BJ (cell line): ENCODE measurements around the gene BTBD17. TPM values are rescaled to one million over a fixed set of nuclear protein-coding genes. Genes with fewer than 3 reads are reported as not detected.

Experiments used
- CTCF ChIA-PET: fragments of 350-600 bp; formaldehyde crosslinking; extraction: SDS; loops from one replicate; lab custom pipeline; 2021; ENCODE audit warnings: antibody characterized with exemption, inconsistent platforms; lab: Yijun Ruan, JAX
- POLR2A ChIA-PET: fragments of 300-600 bp; sonication (Branson Sonifier 250); formaldehyde crosslinking; extraction: SDS; loops from one replicate; lab custom pipeline; 2021; ENCODE audit warnings: antibody characterized with exemption; lab: Charles Lee
- DNase-seq: peaks from one replicate; pipeline ENCODE4 v3.0.0-alpha.2; 2011; ENCODE audit warnings: low read depth
- H3K27me3 ChIP-seq: 2 replicates; pipeline ENCODE4 v1.6.0; 2011; ENCODE audit warnings: low read length; ENCODE audit not compliant: control insufficient read depth, insufficient read depth
- H3K36me3 ChIP-seq: 2 replicates; pipeline ENCODE4 v1.5.1; 2011; ENCODE audit warnings: low read length; ENCODE audit not compliant: control insufficient read depth, insufficient read depth
- H3K4me3 ChIP-seq: 2 replicates; pipeline ENCODE4 v1.5.1; 2011; ENCODE audit warnings: low read depth, mild to moderate bottlenecking, control low read depth, low read length
- CTCF ChIP-seq: IDR thresholded peaks from 2 replicates; pipeline ENCODE4 v1.5.1; 2011; ENCODE audit warnings: low read depth, mild to moderate bottlenecking, control low read depth, inconsistent platforms, low read length, moderate library complexity; ENCODE audit not compliant: insufficient read depth
- polyA plus RNA-seq: library from polyadenylated mRNA; depleted of rRNA; stranded (reverse); fragments of >200 nt; gene quantifications from 2 replicates; pipeline ENCODE4 v1.2.3, GENCODE V29; 2011

The BTBD17 gene
- polyA plus RNA-seq, 1 experiment, result not detected

- ChIA-PET POLR2A (no interaction called here), CTCF (no interaction called here)
- H3K36me3 ChIP-seq, result no peaks in the 10 kb centered on the region
- H3K4me3 ChIP-seq, result no peak overlapping the region
- no peak for TF ChIP-seq CTCF
- 0 out of 2 replicates have a peak, but pooled peaks cover 2% of the 10 kb centered on the region for H3K27me3 ChIP-seq
- no peak for DNase-seq
These were observed 19.4 kb downstream of the BTBD17 start for GRCh38 chr17:74342224-74342623.

GRCh38 chr17:74340470-74341023 lies 21.1 kb downstream of the BTBD17 start:
- no peak for TF ChIP-seq CTCF
- DNase-seq, result no peak
- ChIA-PET CTCF (no interaction called here), POLR2A (no interaction called here)
- Histone ChIP-seq H3K4me3 (no peak overlapping the region), H3K36me3 (no peaks in the 10 kb centered on the region), H3K27me3 (no peaks in the 10 kb centered on the region)

GRCh38 chr17:74339537-74340195 lies 22.0 kb downstream of the BTBD17 start:
- ChIA-PET CTCF (no interaction called here), POLR2A (no interaction called here)
- no peaks in the 10 kb centered on the region for H3K27me3 ChIP-seq
- no peak overlapping the region for H3K4me3 ChIP-seq
- no peak for DNase-seq
- no peaks in the 10 kb centered on the region for H3K36me3 ChIP-seq
- no peak for TF ChIP-seq CTCF

GRCh38 chr17:74337834-74338500 lies 23.7 kb downstream of the BTBD17 start:
- Histone ChIP-seq H3K27me3 (no peaks in the 10 kb centered on the region), H3K4me3 (no peak overlapping the region), H3K36me3 (no peaks in the 10 kb centered on the region)
- ChIA-PET POLR2A (no interaction called here), CTCF (interaction anchor here (1.0 to 1.1 kb wide), 2 partner anchors 30 to 41 kb away, joined by 3 read pairs; no protein-coding TSS in a partner anchor)
- no peak for TF ChIP-seq CTCF
- no peak for DNase-seq

- H3K4me3 ChIP-seq, result no peak overlapping the region
- H3K36me3 ChIP-seq, result no peaks in the 10 kb centered on the region
- no peak for DNase-seq
- ChIA-PET POLR2A (no interaction called here), CTCF (no interaction called here)
- H3K27me3 ChIP-seq, result no peaks in the 10 kb centered on the region
- TF ChIP-seq CTCF, result no peak
These were observed 25.4 kb downstream of the BTBD17 start for GRCh38 chr17:74336307-74336706.
